OCI-LY7 (cell line): Measurements from ENCODE around the gene CHSY3.

Experiments used
- CTCF ChIP-seq: fragments of 200-600 bp; sonication (generic); conservative IDR thresholded peaks from 2 replicates; pipeline ENCODE4 v1.5.1; 2014; ENCODE audit warnings: mild to moderate bottlenecking, antibody characterized with exemption, low read length, moderate library complexity, mixed read lengths
- EZH2phosphoT487 ChIP-seq: fragments of 200-600 bp; sonication (generic); IDR thresholded peaks from 2 replicates; pipeline ENCODE4 v1.6.1; 2018; ENCODE audit warnings: low read depth, borderline replicate concordance, mild to moderate bottlenecking, mixed run types, antibody characterized with exemption, low read length, moderate library complexity, mixed read lengths

GRCh38 chr5:130234816-130235215, 330.6 kb downstream of the CHSY3 start:
- TF ChIP-seq CTCF (no peak), EZH2phosphoT487 (no peak)
